ENCODE data around the gene MTUS2.
"Not testable (repeated sequence)": the region's sequence is repeated elsewhere in the genome, so short reads cannot be mapped to it uniquely, and the experiment has no call there.

Gene MTUS2

GRCh38 chr13:29185926-29186325 lies 365.8 kb downstream of the MTUS2 start:
- Histone ChIP-seq H3K27ac (ENCODE audit: low read depth, low read length) (no peak overlapping the region), H3K4me3 (ENCODE audit: low read depth, low read length) (no peak overlapping the region), H3K9ac (ENCODE audit: low read length) (no peak overlapping the region), H3K36me3 (ENCODE audit: control insufficient read depth, insufficient read depth, low read length) (no peaks in the 10 kb centered on the region), H3K4me1 (ENCODE audit: control insufficient read depth, insufficient read depth, low read length) (no peaks in the 10 kb centered on the region), H3K27me3 (ENCODE audit: control insufficient read depth, insufficient read depth, low read length) (no peaks in the 10 kb centered on the region), H3K9me3 (ENCODE audit: control insufficient read depth, insufficient read depth, low read depth, low read length) (peaks cover 2% of the 10 kb centered on the region; the same call in 1 of the 2 replicates)

DNA sequence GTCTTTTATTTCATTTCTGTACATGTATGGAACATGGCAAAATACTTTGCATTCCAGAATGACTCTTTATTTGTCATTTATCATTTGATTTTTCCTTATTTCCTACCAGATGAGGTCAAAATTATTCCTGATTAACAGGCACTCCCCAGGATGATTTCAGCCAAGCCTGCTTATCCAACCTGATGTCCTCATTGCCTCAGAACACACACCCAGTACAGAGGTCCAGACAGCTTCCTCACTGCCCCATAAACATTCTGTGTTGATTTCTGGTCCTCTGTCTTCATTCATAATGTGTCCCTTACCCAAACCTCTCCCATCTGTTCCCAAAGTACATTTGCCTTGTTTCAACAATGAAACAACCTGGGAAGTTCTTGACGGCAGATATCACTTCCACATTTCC lies 367.4 kb downstream of the MTUS2 start:
- H3K27me3 ChIP-seq (ENCODE audit: control insufficient read depth, insufficient read depth, low read length), result no peaks in the 10 kb centered on the region

GRCh38 chr13:29190298-29190697 lies 370.2 kb downstream of the MTUS2 start:
- Histone ChIP-seq H3K4me3 (ENCODE audit: low read depth, low read length) (no peak overlapping the region), H3K9ac (ENCODE audit: low read length) (no peak overlapping the region), H3K27me3 (ENCODE audit: control insufficient read depth, insufficient read depth, low read length) (no peaks in the 10 kb centered on the region), H3K27ac (ENCODE audit: low read depth, low read length) (no peak overlapping the region), H3K36me3 (ENCODE audit: control insufficient read depth, insufficient read depth, low read length) (no peaks in the 10 kb centered on the region), H3K9me3 (ENCODE audit: control insufficient read depth, insufficient read depth, low read depth, low read length) (no peaks in the 10 kb centered on the region), H3K4me1 (ENCODE audit: control insufficient read depth, insufficient read depth, low read length) (no peaks in the 10 kb centered on the region)

More for the DNA sequence above, 367.4 kb downstream of the MTUS2 start:
- Histone ChIP-seq H3K4me3 (ENCODE audit: low read depth, low read length) (no peak overlapping the region), H3K9ac (ENCODE audit: low read length) (no peak overlapping the region), H3K9me3 (ENCODE audit: control insufficient read depth, insufficient read depth, low read depth, low read length) (peaks cover 2% of the 10 kb centered on the region; the same call in 1 of the 2 replicates), H3K4me1 (ENCODE audit: control insufficient read depth, insufficient read depth, low read length) (no peaks in the 10 kb centered on the region), H3K36me3 (ENCODE audit: control insufficient read depth, insufficient read depth, low read length) (no peaks in the 10 kb centered on the region), H3K27ac (ENCODE audit: low read depth, low read length) (no peak overlapping the region)

GRCh38 chr13:29193083-29193482 lies 372.9 kb downstream of the MTUS2 start:
- no peak overlapping the region for H3K27ac ChIP-seq (ENCODE audit: low read depth, low read length)
- no peak overlapping the region for H3K4me3 ChIP-seq (ENCODE audit: low read depth, low read length)
- H3K27me3 ChIP-seq (ENCODE audit: control insufficient read depth, insufficient read depth, low read length), result no peaks in the 10 kb centered on the region
- H3K36me3 ChIP-seq (ENCODE audit: control insufficient read depth, insufficient read depth, low read length), result no peaks in the 10 kb centered on the region
- no peaks in the 10 kb centered on the region for H3K4me1 ChIP-seq (ENCODE audit: control insufficient read depth, insufficient read depth, low read length)
- no peaks in the 10 kb centered on the region for H3K9me3 ChIP-seq (ENCODE audit: control insufficient read depth, insufficient read depth, low read depth, low read length)
- no peak overlapping the region for H3K9ac ChIP-seq (ENCODE audit: low read length)

- Histone ChIP-seq H3K4me3 (ENCODE audit: low read depth, low read length) (no peak overlapping the region), H3K9me3 (ENCODE audit: control insufficient read depth, insufficient read depth, low read depth, low read length) (no peaks in the 10 kb centered on the region)
These were observed 375.3 kb downstream of the MTUS2 start for GRCh38 chr13:29195456-29195855.

DNA sequence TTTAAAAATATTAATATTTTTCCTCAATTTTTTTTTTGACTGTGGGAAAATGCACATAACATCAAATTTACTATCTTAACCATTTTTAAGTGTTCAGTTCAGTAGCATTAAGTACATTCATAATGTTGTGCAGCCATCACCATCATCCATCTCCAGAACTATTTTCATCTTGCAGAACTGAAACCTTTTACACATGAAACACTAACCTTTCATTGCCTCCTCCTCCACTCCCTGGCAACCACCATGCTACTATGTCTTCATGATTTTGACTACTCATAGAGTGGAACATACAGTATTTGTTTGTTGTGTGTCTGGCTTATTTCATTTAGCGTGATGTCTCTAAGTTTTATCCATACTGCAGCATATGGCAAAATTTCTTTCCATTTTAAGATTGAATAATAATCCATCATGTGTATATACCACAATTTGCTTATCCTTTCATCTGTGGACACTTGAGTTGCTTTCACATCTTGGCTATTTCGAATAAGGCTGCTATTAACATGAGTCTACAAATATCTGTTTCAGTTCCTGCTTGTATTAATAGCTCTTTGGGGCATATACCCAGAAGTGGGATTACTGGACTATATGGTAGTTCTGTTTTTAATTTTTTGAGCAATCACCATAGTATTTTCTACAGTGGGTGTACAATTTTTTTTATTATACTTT lies 376.4 kb downstream of the MTUS2 start:
- H3K9ac ChIP-seq (ENCODE audit: low read length), result no peak overlapping the region
- no peaks in the 10 kb centered on the region for H3K9me3 ChIP-seq (ENCODE audit: control insufficient read depth, insufficient read depth, low read depth, low read length)
- H3K4me3 ChIP-seq (ENCODE audit: low read depth, low read length), result no peak overlapping the region
- H3K4me1 ChIP-seq (ENCODE audit: control insufficient read depth, insufficient read depth, low read length), result no peaks in the 10 kb centered on the region
- H3K27ac ChIP-seq (ENCODE audit: low read depth, low read length), result no peak overlapping the region
- H3K27me3 ChIP-seq (ENCODE audit: control insufficient read depth, insufficient read depth, low read length), result no peaks in the 10 kb centered on the region
- H3K36me3 ChIP-seq (ENCODE audit: control insufficient read depth, insufficient read depth, low read length), result no peaks in the 10 kb centered on the region

More at GRCh38 chr13:29195456-29195855, 375.3 kb downstream of the MTUS2 start:
- Histone ChIP-seq H3K27ac (ENCODE audit: low read depth, low read length) (no peak overlapping the region), H3K4me1 (ENCODE audit: control insufficient read depth, insufficient read depth, low read length) (no peaks in the 10 kb centered on the region), H3K27me3 (ENCODE audit: control insufficient read depth, insufficient read depth, low read length) (no peaks in the 10 kb centered on the region), H3K9ac (ENCODE audit: low read length) (no peak overlapping the region), H3K36me3 (ENCODE audit: control insufficient read depth, insufficient read depth, low read length) (no peaks in the 10 kb centered on the region)

- H3K9me3 ChIP-seq (ENCODE audit: control insufficient read depth, insufficient read depth, low read depth, low read length), result not testable (repeated sequence)
These were observed 382.6 kb downstream of the MTUS2 start for GRCh38 chr13:29202753-29203152.

DNA sequence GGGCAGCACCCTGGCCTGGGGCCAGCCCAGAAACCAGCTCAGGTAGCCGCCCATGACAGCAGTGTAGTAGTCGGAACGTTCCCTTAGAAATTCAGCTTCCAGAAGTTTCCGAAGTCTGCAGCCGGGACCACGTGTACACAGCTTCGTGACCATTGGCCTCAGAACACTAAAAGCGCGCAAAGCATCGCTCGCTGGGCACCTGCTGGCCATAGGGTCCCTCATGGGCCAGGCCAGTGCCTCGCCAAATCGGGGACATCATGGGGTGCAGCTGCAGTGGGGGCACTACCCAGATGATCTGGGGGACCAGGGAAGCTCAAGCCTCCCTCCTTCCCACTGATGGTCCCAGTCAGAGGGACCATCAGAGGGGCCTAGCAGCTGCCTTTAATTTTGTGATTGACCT lies 384.5 kb downstream of the MTUS2 start:
- Histone ChIP-seq H3K9me3 (ENCODE audit: control insufficient read depth, insufficient read depth, low read depth, low read length) (no peaks in the 10 kb centered on the region; the same call in 1 of the 2 replicates), H3K36me3 (ENCODE audit: control insufficient read depth, insufficient read depth, low read length) (no peaks in the 10 kb centered on the region), H3K4me3 (ENCODE audit: low read depth, low read length) (no peak overlapping the region), H3K9ac (ENCODE audit: low read length) (no peak overlapping the region), H3K27ac (ENCODE audit: low read depth, low read length) (no peak overlapping the region), H3K27me3 (ENCODE audit: control insufficient read depth, insufficient read depth, low read length) (no peaks in the 10 kb centered on the region), H3K4me1 (ENCODE audit: control insufficient read depth, insufficient read depth, low read length) (no peaks in the 10 kb centered on the region)

More at GRCh38 chr13:29202753-29203152, 382.6 kb downstream of the MTUS2 start:
- H3K36me3 ChIP-seq (ENCODE audit: control insufficient read depth, insufficient read depth, low read length); H3K4me3 ChIP-seq (ENCODE audit: low read depth, low read length); H3K27me3 ChIP-seq (ENCODE audit: control insufficient read depth, insufficient read depth, low read length); H3K9ac ChIP-seq (ENCODE audit: low read length); H3K27ac ChIP-seq (ENCODE audit: low read depth, low read length); H3K4me1 ChIP-seq (ENCODE audit: control insufficient read depth, insufficient read depth, low read length): not testable (repeated sequence)

GRCh38 chr13:29210676-29211075 lies 390.5 kb downstream of the MTUS2 start:
- Histone ChIP-seq H3K4me3 (ENCODE audit: low read depth, low read length) (no peak overlapping the region), H3K9ac (ENCODE audit: low read length) (no peak overlapping the region), H3K4me1 (ENCODE audit: control insufficient read depth, insufficient read depth, low read length) (no peaks in the 10 kb centered on the region), H3K9me3 (ENCODE audit: control insufficient read depth, insufficient read depth, low read depth, low read length) (no peaks in the 10 kb centered on the region; the same call in 1 of the 2 replicates), H3K27me3 (ENCODE audit: control insufficient read depth, insufficient read depth, low read length) (no peaks in the 10 kb centered on the region), H3K36me3 (ENCODE audit: control insufficient read depth, insufficient read depth, low read length) (no peaks in the 10 kb centered on the region), H3K27ac (ENCODE audit: low read depth, low read length) (no peak overlapping the region)

DNA sequence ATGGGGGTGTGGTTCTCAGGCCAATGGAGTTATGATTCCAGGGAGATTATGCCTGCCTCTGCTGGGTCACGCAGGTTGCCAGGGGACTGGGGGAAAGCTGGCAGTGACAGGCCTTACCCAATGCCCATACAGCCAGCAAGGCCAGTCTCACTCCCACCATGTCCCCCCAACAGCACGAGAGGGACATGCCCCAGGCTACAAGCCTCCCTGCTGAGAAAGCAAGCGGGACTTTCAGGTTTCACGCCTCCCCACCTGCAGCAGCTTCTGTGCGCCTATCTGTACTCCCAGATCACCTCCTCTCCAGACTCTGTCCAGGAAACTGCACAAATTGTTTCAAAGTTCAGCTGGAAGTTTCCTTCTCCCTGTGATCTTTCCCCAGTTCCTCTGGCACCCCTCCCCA lies 391.0 kb downstream of the MTUS2 start:
- not testable (repeated sequence) for H3K27me3 ChIP-seq (ENCODE audit: control insufficient read depth, insufficient read depth, low read length); H3K4me3 ChIP-seq (ENCODE audit: low read depth, low read length); H3K9ac ChIP-seq (ENCODE audit: low read length); H3K36me3 ChIP-seq (ENCODE audit: control insufficient read depth, insufficient read depth, low read length); H3K4me1 ChIP-seq (ENCODE audit: control insufficient read depth, insufficient read depth, low read length); H3K9me3 ChIP-seq (ENCODE audit: control insufficient read depth, insufficient read depth, low read depth, low read length); H3K27ac ChIP-seq (ENCODE audit: low read depth, low read length)

GRCh38 chr13:29222458-29222857 lies 402.3 kb downstream of the MTUS2 start:
- Histone ChIP-seq H3K36me3 (ENCODE audit: control insufficient read depth, insufficient read depth, low read length) (no peaks in the 10 kb centered on the region), H3K4me1 (ENCODE audit: control insufficient read depth, insufficient read depth, low read length) (no peaks in the 10 kb centered on the region), H3K9me3 (ENCODE audit: control insufficient read depth, insufficient read depth, low read depth, low read length) (peaks cover 16% of the 10 kb centered on the region; the same call in 1 of the 2 replicates), H3K27me3 (ENCODE audit: control insufficient read depth, insufficient read depth, low read length) (no peaks in the 10 kb centered on the region), H3K4me3 (ENCODE audit: low read depth, low read length) (no peak overlapping the region), H3K9ac (ENCODE audit: low read length) (no peak overlapping the region), H3K27ac (ENCODE audit: low read depth, low read length) (no peak overlapping the region)
